ENCODE measurements around the gene PARD3B. TPM values are rescaled to one million over a fixed set of nuclear protein-coding genes. Genes with fewer than 3 reads are reported as not detected.

Gene PARD3B
- total RNA-seq, 1 experiment from 2014 or later: 3.6 TPM

GRCh38 chr2:204561771-204562170 is 16.5 kb downstream of the PARD3B start:
- intact Hi-C loops (cut with micrococcal nuclease; ENCODE audit: unreplicated experiment) (no loop called here), in situ Hi-C loops (cut with HindIII; ENCODE audit: low pct_unique_long_range_greater_than_20kb, low sequenced_read_pairs) (no loop called here)
- ATAC-seq (no peak), DNase-seq (ENCODE audit: low read depth, low spot score) (no peak)
- Histone ChIP-seq H3K27ac (ENCODE audit: low read length) (no peak overlapping the region), H3K36me3 (ENCODE audit: control insufficient read depth, insufficient read depth, low read length) (no peaks in the 10 kb centered on the region), H3K4me1 (ENCODE audit: control insufficient read depth, insufficient read depth, low read length) (no peaks in the 10 kb centered on the region), H3K4me3 (ENCODE audit: low read depth in 2 of 2, low read length in 2 of 2) (no peak overlapping the region), H3K27me3 (ENCODE audit: control insufficient read depth, insufficient read depth, low read length) (no peaks in the 10 kb centered on the region), H3K9me3 (ENCODE audit: control insufficient read depth, insufficient read depth, low read depth, low read length) (no peaks in the 10 kb centered on the region)
- no TSS peak for BruUV-seq (replicated peaks)
- TF ChIP-seq, protein P1, sequence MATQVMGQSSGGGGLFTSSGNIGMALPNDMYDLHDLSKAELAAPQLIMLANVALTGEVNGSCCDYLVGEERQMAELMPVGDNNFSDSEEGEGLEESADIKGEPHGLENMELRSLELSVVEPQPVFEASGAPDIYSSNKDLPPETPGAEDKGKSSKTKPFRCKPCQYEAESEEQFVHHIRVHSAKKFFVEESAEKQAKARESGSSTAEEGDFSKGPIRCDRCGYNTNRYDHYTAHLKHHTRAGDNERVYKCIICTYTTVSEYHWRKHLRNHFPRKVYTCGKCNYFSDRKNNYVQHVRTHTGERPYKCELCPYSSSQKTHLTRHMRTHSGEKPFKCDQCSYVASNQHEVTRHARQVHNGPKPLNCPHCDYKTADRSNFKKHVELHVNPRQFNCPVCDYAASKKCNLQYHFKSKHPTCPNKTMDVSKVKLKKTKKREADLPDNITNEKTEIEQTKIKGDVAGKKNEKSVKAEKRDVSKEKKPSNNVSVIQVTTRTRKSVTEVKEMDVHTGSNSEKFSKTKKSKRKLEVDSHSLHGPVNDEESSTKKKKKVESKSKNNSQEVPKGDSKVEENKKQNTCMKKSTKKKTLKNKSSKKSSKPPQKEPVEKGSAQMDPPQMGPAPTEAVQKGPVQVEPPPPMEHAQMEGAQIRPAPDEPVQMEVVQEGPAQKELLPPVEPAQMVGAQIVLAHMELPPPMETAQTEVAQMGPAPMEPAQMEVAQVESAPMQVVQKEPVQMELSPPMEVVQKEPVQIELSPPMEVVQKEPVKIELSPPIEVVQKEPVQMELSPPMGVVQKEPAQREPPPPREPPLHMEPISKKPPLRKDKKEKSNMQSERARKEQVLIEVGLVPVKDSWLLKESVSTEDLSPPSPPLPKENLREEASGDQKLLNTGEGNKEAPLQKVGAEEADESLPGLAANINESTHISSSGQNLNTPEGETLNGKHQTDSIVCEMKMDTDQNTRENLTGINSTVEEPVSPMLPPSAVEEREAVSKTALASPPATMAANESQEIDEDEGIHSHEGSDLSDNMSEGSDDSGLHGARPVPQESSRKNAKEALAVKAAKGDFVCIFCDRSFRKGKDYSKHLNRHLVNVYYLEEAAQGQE (IDR thresholded peaks at IDR 0.05; ENCODE audit: insufficient read depth in 1 of 2, low read depth in 2 of 2, low read length in 1 of 2): no peak
- TF ChIP-seq SIN3A (IDR thresholded peaks at IDR 0.05; ENCODE audit: borderline replicate concordance, insufficient read depth, low read depth, low read length) (no peak), CTCF (IDR thresholded peaks at IDR 0.05) (no peak), POLR2AphosphoS5 (IDR thresholded peaks at IDR 0.05; ENCODE audit: low read depth, low read length) (no peak), TCF7L2 (IDR thresholded peaks at IDR 0.05; ENCODE audit: low read depth, low read length) (no peak)
- POLR2A ChIA-PET: no interaction called here
- CTCF ChIA-PET: no interaction called here

GRCh38 chr2:204566439-204566838 is 21.2 kb downstream of the PARD3B start:
- no TSS peak for BruUV-seq (replicated peaks)
- ATAC-seq: no peak
- Histone ChIP-seq H3K27ac (ENCODE audit: low read length) (no peak overlapping the region), H3K36me3 (ENCODE audit: control insufficient read depth, insufficient read depth, low read length) (no peaks in the 10 kb centered on the region), H3K4me1 (ENCODE audit: control insufficient read depth, insufficient read depth, low read length) (no peaks in the 10 kb centered on the region), H3K4me3 (ENCODE audit: low read depth in 2 of 2, low read length in 2 of 2) (no peak overlapping the region), H3K9me3 (ENCODE audit: control insufficient read depth, insufficient read depth, low read depth, low read length) (no peaks in the 10 kb centered on the region), H3K27me3 (ENCODE audit: control insufficient read depth, insufficient read depth, low read length) (no peaks in the 10 kb centered on the region)
- ChIA-PET POLR2A (no interaction called here), CTCF (no interaction called here)
- intact Hi-C loops (cut with micrococcal nuclease; ENCODE audit: unreplicated experiment): no loop called here
- TF ChIP-seq CTCF (IDR thresholded peaks at IDR 0.05) (no peak), TCF7L2 (IDR thresholded peaks at IDR 0.05; ENCODE audit: low read depth, low read length) (no peak), POLR2AphosphoS5 (IDR thresholded peaks at IDR 0.05; ENCODE audit: low read depth, low read length) (no peak), SIN3A (IDR thresholded peaks at IDR 0.05; ENCODE audit: borderline replicate concordance, insufficient read depth, low read depth, low read length) (no peak)
- TF ChIP-seq, protein P1 (IDR thresholded peaks at IDR 0.05; ENCODE audit: insufficient read depth in 1 of 2, low read depth in 2 of 2, low read length in 1 of 2): no peak
- DNase-seq (ENCODE audit: low read depth, low spot score): no peak
- in situ Hi-C loops (cut with HindIII; ENCODE audit: low pct_unique_long_range_greater_than_20kb, low sequenced_read_pairs): no loop called here

Data from Panc1 (cell line).